ENCODE measurements around the gene ARID5A. TPM values are rescaled to one million over a fixed set of nuclear protein-coding genes. Genes with fewer than 3 reads are reported as not detected.
A peak's percentile ranks its signal among the peaks of the same experiment; 100 is the strongest.

The ARID5A gene
- total and polyA plus RNA-seq, 7 donors: 12.9 to 73.6 (median 29.9) TPM

DNA sequence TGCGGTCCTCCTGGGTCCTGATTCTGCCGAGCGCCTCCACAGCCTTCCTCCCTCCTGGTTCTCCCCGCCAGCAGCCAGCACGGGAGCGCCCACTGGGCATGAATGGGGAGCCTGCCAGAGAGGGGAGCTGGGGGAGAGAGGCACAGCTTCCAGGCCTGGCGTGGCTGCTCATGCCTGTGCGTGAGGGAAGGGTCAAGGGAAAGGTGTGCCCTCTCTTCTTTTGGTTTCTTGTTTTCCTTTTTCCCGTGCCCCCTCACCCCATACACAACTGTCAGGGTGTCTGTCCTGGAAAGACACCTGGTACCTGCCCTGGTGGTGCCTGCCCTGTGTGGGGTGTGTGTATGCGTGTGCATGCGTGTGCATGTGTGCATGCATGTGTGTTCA, 26.7 kb upstream of the ARID5A start:
- no peak for DNase-seq
- TF ChIP-seq, protein P1, sequence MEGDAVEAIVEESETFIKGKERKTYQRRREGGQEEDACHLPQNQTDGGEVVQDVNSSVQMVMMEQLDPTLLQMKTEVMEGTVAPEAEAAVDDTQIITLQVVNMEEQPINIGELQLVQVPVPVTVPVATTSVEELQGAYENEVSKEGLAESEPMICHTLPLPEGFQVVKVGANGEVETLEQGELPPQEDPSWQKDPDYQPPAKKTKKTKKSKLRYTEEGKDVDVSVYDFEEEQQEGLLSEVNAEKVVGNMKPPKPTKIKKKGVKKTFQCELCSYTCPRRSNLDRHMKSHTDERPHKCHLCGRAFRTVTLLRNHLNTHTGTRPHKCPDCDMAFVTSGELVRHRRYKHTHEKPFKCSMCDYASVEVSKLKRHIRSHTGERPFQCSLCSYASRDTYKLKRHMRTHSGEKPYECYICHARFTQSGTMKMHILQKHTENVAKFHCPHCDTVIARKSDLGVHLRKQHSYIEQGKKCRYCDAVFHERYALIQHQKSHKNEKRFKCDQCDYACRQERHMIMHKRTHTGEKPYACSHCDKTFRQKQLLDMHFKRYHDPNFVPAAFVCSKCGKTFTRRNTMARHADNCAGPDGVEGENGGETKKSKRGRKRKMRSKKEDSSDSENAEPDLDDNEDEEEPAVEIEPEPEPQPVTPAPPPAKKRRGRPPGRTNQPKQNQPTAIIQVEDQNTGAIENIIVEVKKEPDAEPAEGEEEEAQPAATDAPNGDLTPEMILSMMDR (IDR thresholded peaks at IDR 0.05): no peak
- ATAC-seq: no peak
- peaks cover 39% of the 10 kb centered on the region for H3K4me1 ChIP-seq
- H3K36me3 ChIP-seq (ENCODE audit: insufficient read depth in 1 of 2, low read depth in 1 of 2): no peaks in the 10 kb centered on the region
- H3K27me3 ChIP-seq (ENCODE audit: insufficient read depth in 3 of 3, low read length in 2 of 3): no peaks in the 10 kb centered on the region
- 35 to 49% (median 39%) methylated on average over 11 of the region's 11 CpGs for WGBS, 3 donors
- intact Hi-C loops (cut with DNase I): loop anchor here (1.0 to 10.0 kb wide), 8 partner anchors 40 to 515 kb away; partner anchors contain the start of genes ANKRD36C (in 1 of the 2), ASTL (in 1 of the 2) and SNRNP200 (in 1 of the 2)
- H3K9me3 ChIP-seq: no peaks in the 10 kb centered on the region
- H3K4me3 ChIP-seq: peak overlapping the region; percentile 23
- peak overlapping the region; percentile 64 for H3K27ac ChIP-seq

DNA sequence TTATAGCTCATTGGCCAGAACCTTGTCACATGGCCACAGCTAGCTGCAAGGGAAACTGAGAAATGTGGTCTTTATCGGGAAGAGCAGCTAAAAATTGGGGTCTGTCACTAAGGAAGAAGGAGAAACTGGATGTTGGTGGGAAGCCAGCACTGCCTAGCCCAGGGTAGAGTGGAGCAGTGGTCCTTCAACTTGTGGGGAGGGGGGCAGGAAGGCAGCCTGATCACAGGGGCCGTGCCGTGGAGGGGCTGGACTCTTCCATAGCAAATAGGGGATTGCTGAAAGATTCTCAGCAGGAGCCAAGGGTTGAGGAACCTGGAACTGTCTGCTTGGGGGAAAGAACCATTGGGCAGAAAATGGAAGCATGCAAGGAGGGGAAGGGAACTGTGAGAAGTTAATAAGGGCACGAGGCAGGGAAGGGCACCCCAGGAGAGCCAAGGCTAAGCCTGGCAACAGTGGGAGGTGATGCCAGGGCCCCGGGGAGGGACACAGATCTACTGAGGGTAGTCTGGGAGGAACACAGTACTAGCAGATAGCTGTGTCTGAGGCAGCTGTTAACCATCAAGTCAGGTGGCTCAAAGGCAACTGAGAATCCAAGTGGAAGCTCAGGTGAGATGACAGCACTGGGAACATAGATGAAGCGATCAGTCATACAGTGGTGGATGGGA, 25.5 kb upstream of the ARID5A start:
- H3K9me3 ChIP-seq: no peaks in the 10 kb centered on the region
- H3K27ac ChIP-seq: no peak overlapping the region
- no peak overlapping the region for H3K4me3 ChIP-seq
- WGBS, 3 donors: 67 to 75% (median 71%) methylated on average over 6 of the region's 6 CpGs
- no peaks in the 10 kb centered on the region for H3K36me3 ChIP-seq (ENCODE audit: insufficient read depth in 1 of 2, low read depth in 1 of 2)
- intact Hi-C loops (cut with DNase I): loop anchor here in 1 of 2 donors (10.0 kb wide), 1 partner anchor 196 kb away; no protein-coding TSS in a partner anchor
- peaks cover 28% of the 10 kb centered on the region for H3K4me1 ChIP-seq
- DNase-seq: no peak
- no peak for ATAC-seq
- TF ChIP-seq, protein P1 (IDR thresholded peaks at IDR 0.05): no peak
- no peaks in the 10 kb centered on the region for H3K27me3 ChIP-seq (ENCODE audit: insufficient read depth in 3 of 3, low read length in 2 of 3)

DNA sequence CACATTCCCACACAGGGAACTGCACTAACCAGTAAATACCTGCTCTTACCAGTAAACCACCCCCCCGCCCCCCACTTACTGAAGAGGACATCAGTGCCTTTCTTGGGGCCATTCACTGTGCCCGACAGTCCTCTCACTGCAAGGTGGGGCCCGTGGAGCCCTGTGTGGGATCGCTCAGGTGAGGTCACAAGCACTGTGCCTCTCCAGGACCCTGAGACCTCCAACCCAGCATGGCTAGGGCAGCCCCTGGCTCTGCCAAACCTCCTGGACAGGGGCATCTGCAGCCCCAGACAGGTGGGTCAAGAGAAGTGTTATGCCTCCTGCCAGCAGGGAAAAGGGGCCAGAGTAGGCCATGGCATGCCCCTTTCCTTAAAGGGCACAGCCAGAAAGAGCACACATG, 24.7 kb upstream of the ARID5A start:
- H3K4me3 ChIP-seq: no peak overlapping the region
- TF ChIP-seq, protein P1 (IDR thresholded peaks at IDR 0.05): no peak
- no peaks in the 10 kb centered on the region for H3K36me3 ChIP-seq (ENCODE audit: insufficient read depth in 1 of 2, low read depth in 1 of 2)
- no peaks in the 10 kb centered on the region for H3K27me3 ChIP-seq (ENCODE audit: insufficient read depth in 3 of 3, low read length in 2 of 3)
- peaks cover under 1% of the 10 kb centered on the region for H3K9me3 ChIP-seq
- H3K27ac ChIP-seq: no peak overlapping the region
- 84 to 96% (median 92%) methylated on average over 4 of the region's 4 CpGs for WGBS, 3 donors
- intact Hi-C loops (cut with DNase I): loop anchor here in 1 of 2 donors (10.0 kb wide), 1 partner anchor 197 kb away; no protein-coding TSS in a partner anchor
- no peak for ATAC-seq
- DNase-seq: peak in 1 of 2 donors; percentile 21
- peaks cover 28% of the 10 kb centered on the region for H3K4me1 ChIP-seq

DNA sequence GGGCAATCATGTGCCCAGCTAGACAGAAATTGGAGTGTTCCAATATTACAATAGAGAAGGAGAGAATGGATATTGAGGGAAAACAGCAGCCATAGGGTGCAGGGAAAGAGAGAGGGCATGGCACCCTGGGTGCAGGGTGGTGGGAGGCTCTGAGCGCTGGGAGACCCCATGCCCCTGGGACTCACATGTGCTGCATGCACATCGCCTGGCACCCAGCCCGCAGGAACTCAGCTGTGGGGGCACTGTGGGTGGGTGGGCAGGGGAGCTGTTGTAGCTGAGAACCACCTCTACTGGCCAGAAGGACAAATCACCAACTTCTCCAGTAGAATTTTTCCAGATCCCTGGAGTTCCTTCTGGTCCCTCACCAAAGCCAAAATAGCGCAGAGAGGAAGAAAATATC, 24.2 kb upstream of the ARID5A start:
- Histone ChIP-seq H3K27me3 (ENCODE audit: insufficient read depth in 3 of 3, low read length in 2 of 3) (no peaks in the 10 kb centered on the region), H3K4me3 (no peak overlapping the region), H3K27ac (no peak overlapping the region), H3K4me1 (peaks cover 28% of the 10 kb centered on the region), H3K36me3 (ENCODE audit: insufficient read depth in 1 of 2, low read depth in 1 of 2) (no peaks in the 10 kb centered on the region), H3K9me3 (peaks cover 3% of the 10 kb centered on the region)
- peak in 1 of 2 donors; percentile 26 for DNase-seq
- WGBS, 3 donors: 89 to 97% (median 95%) methylated on average over 4 of the region's 4 CpGs
- TF ChIP-seq, protein P1 (IDR thresholded peaks at IDR 0.05): no peak
- intact Hi-C loops (cut with DNase I): loop anchor here in 1 of 2 donors (10.0 kb wide), 1 partner anchor 198 kb away; no protein-coding TSS in a partner anchor
- no peak for ATAC-seq
